Natural killer cell (primary cell): ENCODE measurements around the gene NAT14. TPM values are rescaled to one million over a fixed set of nuclear protein-coding genes. Genes with fewer than 3 reads are reported as not detected.
"Not testable (repeated sequence)": the region's sequence is repeated elsewhere in the genome, so short reads cannot be mapped to it uniquely, and the experiment has no call there.

Source experiments
- ATAC-seq, 3 donors: fragments of 150-1000 bp in 2 of 3; fragments of 200-7000 bp in 1 of 3; cut with Tn5 transposase; 1 replicate in 1 of 3; 2 replicates in 2 of 3; pipeline ENCODE4 v1.10.0; 2021; ENCODE audit warnings: mild to moderate bottlenecking in 2 of 3, moderate library complexity in 2 of 3
- DNase-seq, 2 donors: peaks; one replicate each; pipeline versions ENCODE4 v3.0.0 to v3.0.0-alpha.2; 2013 to 2021; ENCODE audit warnings: mixed read lengths in 1 of 2
- H3K27ac ChIP-seq: one replicate; pipeline ENCODE4 v1.5.1; 2013; ENCODE audit warnings: mild to moderate bottlenecking, low read length
- H3K27me3 ChIP-seq: one replicate; pipeline ENCODE4 v1.6.1; 2013; ENCODE audit warnings: low read length; ENCODE audit not compliant: control insufficient read depth, insufficient read depth
- H3K36me3 ChIP-seq: one replicate; pipeline ENCODE4 v1.6.1; 2013; ENCODE audit warnings: low read length; ENCODE audit not compliant: control insufficient read depth, insufficient read depth
- H3K4me1 ChIP-seq: one replicate; pipeline ENCODE4 v1.6.1; 2013; ENCODE audit warnings: low read length; ENCODE audit not compliant: control insufficient read depth, insufficient read depth
- H3K4me3 ChIP-seq: one replicate; pipeline ENCODE4 v1.5.1; 2013; ENCODE audit warnings: low read length
- H3K9me3 ChIP-seq: one replicate; pipeline ENCODE4 v1.6.1; 2013; ENCODE audit warnings: low read length; ENCODE audit not compliant: control insufficient read depth, insufficient read depth
- H3K27ac Mint-ChIP-seq, 2 donors: one replicate each; pipeline ENCODE4 v1.8.0; 2022; ENCODE audit warnings: mild to moderate bottlenecking in 2 of 2, mixed read lengths in 2 of 2, moderate library complexity in 1 of 2
- H3K27me3 Mint-ChIP-seq, 2 donors: one replicate each; pipeline ENCODE4 v1.8.0; 2022; ENCODE audit warnings: low read depth in 2 of 2, mixed read lengths in 2 of 2
- H3K36me3 Mint-ChIP-seq: one replicate; pipeline ENCODE4 v1.8.0; 2022; ENCODE audit warnings: mixed read lengths
- H3K4me1 Mint-ChIP-seq, 2 donors: one replicate each; pipeline ENCODE4 v1.8.0; 2022; ENCODE audit warnings: mixed read lengths in 2 of 2
- H3K4me3 Mint-ChIP-seq: one replicate; pipeline ENCODE4 v1.8.0; 2022; ENCODE audit warnings: mild to moderate bottlenecking, moderate library complexity, mixed read lengths
- H3K9me3 Mint-ChIP-seq, 2 donors: one replicate each; pipeline ENCODE4 v1.8.0; 2022; ENCODE audit warnings: mixed read lengths in 2 of 2
- CTCF ChIP-seq: fragments of 200-600 bp; IDR thresholded peaks from one replicate; pipeline ENCODE4 v1.8.0; 2022; ENCODE audit warnings: antibody characterized with exemption
- WGBS: methylation state at CpG from one replicate; pipeline ENCODE4 v1.1.7; 2013; ENCODE audit warnings: missing lambda C conversion rate; ENCODE audit not compliant: insufficient coverage; 5-methylcytosine and 5-hydroxymethylcytosine counted together
- intact Hi-C: fragments of 100-400 bp; cut with micrococcal nuclease; formaldehyde crosslinking; loops from one replicate; pipeline ENCODE4 v1.14.2; 2022
- total RNA-seq, 4 donors: library from RNA; stranded (reverse); fragments of 120-200 nt in 1 of 4; gene quantifications; one replicate each; pipeline versions ENCODE4 v1.2.3 to v1.2.4, GENCODE V29; 2013 to 2022

Gene NAT14
- total RNA-seq, 3 donors from 2014 or later (not counting 1 experiment from before 2014, with no cell fraction given): 8.7 to 12.5 (median 8.8) TPM

DNA sequence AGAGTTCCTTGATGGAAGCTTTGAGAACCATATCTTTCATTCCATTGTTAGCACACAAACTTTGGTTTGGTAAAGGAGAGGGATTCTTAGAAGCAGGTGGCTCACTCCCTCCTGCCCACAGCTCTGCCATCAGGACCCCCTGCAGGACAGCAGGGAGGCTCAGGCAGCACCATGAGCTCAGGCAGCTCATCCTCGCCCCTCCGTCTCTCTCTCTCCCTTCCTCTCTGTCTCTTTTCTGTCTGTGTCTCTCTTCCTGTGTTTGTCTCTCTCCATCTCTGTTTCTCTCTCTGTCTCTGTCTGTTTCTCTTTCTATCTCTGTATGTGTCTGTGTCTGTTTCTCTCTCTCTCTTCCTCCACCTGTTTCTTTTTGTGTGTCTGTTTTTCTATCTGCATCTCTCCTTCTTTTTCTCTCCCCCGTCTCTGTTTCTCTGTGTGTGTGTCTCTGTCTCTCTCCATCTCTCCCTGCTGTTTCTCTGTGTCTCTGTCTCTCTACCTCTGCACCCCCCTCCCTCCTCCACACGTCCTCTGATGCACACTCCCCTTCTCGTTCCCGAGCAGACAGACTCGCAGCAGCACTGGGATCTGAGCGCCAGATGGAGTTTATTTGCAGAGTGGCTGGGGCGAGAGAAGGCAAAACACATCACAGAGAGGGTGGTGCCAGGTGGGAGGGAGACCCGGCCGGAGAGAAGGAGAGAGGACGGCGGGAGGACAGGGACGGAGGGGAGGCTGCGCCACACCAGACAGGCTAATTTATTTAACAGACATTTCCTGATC, 43.2 kb downstream of the NAT14 start:
- Mint-ChIP-seq H3K27ac (no peak overlapping the region), H3K4me1 (no peaks in the 10 kb centered on the region), H3K27me3 (peaks cover 0 to 3% of the 10 kb centered on the region in 2 donors), H3K36me3 (no peaks in the 10 kb centered on the region), H3K4me3 (no peak overlapping the region), H3K9me3 (no peaks in the 10 kb centered on the region)
- H3K9me3 ChIP-seq: no peaks in the 10 kb centered on the region
- intact Hi-C loops: no loop called here
- no peak for TF ChIP-seq CTCF
- no peak overlapping the region for H3K4me3 ChIP-seq
- DNase-seq: no peak
- no peak for ATAC-seq
- H3K4me1 ChIP-seq: peaks cover 4% of the 10 kb centered on the region
- WGBS: 82% methylated on average over 15 of the region's 15 CpGs
- no peaks in the 10 kb centered on the region for H3K36me3 ChIP-seq
- no peaks in the 10 kb centered on the region for H3K27me3 ChIP-seq
- no peak overlapping the region for H3K27ac ChIP-seq

DNA sequence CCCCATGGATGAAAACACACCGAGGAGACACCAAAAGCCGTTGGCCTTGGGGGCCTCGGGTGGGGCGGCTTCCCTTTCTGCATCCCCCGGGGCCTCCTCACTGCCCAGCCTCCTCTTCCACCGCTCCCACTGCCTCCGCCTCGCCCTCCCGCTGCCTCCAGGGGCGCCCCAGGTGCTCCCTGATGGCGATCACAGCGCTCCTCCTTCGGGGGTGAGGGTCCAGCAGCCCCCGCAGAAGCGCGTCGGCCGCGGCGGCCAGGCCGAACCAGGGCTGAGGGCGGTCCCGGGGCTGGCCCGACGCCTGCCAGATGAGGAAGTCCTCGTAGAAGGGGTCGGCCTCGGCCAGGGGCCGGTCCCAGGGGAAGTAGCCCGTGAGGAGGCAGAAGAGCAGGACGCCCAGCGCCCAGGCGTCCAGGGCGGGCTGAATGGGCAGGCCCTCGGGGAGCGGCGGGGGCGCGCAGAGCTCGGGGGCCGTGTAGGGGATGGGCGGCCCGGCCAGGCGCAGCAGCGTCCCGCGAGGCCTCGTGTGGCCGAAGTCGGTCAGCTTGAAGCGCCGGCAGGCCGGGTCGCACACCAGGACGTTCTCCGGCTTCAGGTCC, 44.7 kb downstream of the NAT14 start:
- no peak overlapping the region for H3K4me3 ChIP-seq
- no peaks in the 10 kb centered on the region for H3K9me3 Mint-ChIP-seq
- no peaks in the 10 kb centered on the region for H3K36me3 ChIP-seq
- H3K4me1 ChIP-seq: peaks cover 4% of the 10 kb centered on the region
- no peak for TF ChIP-seq CTCF
- H3K4me1 Mint-ChIP-seq: no peaks in the 10 kb centered on the region
- H3K27ac Mint-ChIP-seq: no peak overlapping the region
- no peak overlapping the region for H3K4me3 Mint-ChIP-seq
- H3K27me3 Mint-ChIP-seq: no peaks in the 10 kb centered on the region
- WGBS: 90% methylated on average over 56 of the region's 56 CpGs
- H3K36me3 Mint-ChIP-seq: no peaks in the 10 kb centered on the region
- intact Hi-C loops: no loop called here
- no peak overlapping the region for H3K27ac ChIP-seq
- ATAC-seq: no peak
- H3K27me3 ChIP-seq: no peaks in the 10 kb centered on the region
- no peak for DNase-seq
- H3K9me3 ChIP-seq: no peaks in the 10 kb centered on the region

GRCh38 chr19:55530996-55531395, 46.0 kb downstream of the NAT14 start:
- Mint-ChIP-seq H3K4me3 (no peak overlapping the region), H3K9me3 (no peaks in the 10 kb centered on the region), H3K27me3 (no peaks in the 10 kb centered on the region), H3K36me3 (no peaks in the 10 kb centered on the region), H3K4me1 (no peaks in the 10 kb centered on the region), H3K27ac (no peak overlapping the region)
- Histone ChIP-seq H3K4me3 (no peak overlapping the region), H3K36me3 (no peaks in the 10 kb centered on the region), H3K4me1 (peaks cover 4% of the 10 kb centered on the region), H3K27ac (no peak overlapping the region), H3K27me3 (no peaks in the 10 kb centered on the region), H3K9me3 (no peaks in the 10 kb centered on the region)
- no peak for TF ChIP-seq CTCF
- DNase-seq (no peak), ATAC-seq (no peak)
- intact Hi-C loops: no loop called here
- 93% methylated on average over 26 of the region's 26 CpGs for WGBS

DNA sequence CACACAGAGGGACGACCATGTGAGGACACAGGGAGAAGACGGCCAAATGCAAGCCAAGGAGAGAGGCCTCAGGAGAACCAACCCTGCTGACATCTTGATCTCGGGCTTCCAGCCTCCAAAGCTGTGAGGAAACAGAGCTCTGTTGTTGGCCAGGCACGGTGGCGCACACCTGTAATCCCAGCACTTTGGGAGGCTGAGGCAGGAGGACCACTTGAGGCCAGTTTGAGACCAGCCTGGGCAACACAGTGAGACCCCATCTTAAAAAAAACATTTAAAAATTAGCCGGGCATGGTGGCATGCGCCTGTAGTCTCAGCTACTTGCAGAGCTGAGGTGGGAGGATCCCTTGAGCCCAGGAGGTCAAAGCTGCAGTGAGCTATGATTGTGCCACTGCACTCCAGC, 49.3 kb downstream of the NAT14 start:
- H3K36me3 Mint-ChIP-seq, H3K4me3 ChIP-seq, H3K4me3 Mint-ChIP-seq, ATAC-seq, H3K4me1 Mint-ChIP-seq, H3K36me3 ChIP-seq, H3K9me3 Mint-ChIP-seq, H3K27me3 Mint-ChIP-seq, H3K9me3 ChIP-seq, H3K27me3 ChIP-seq, H3K4me1 ChIP-seq, intact Hi-C loops, DNase-seq, H3K27ac ChIP-seq, H3K27ac Mint-ChIP-seq: not testable (repeated sequence)
- WGBS: 90% methylated on average over 7 of the region's 7 CpGs
